H9 (cell line): ENCODE data around the gene CD58. TPM values are rescaled to one million over a fixed set of nuclear protein-coding genes. Genes with fewer than 3 reads are reported as not detected.

ENCODE experiments used
- DNase-seq: peaks from one replicate; pipeline ENCODE4 v3.0.0-alpha.2; 2017
- H2AFZ ChIP-seq: one replicate; pipeline ENCODE4 v1.6.1; 2013; ENCODE audit warnings: mild to moderate bottlenecking, low read length, control low read depth, moderate library complexity
- H2AK5ac ChIP-seq: 2 replicates; pipeline ENCODE4 v1.6.1; 2013; ENCODE audit warnings: low read length, control low read depth, mixed read lengths; ENCODE audit not compliant: insufficient read length
- H2BK120ac ChIP-seq: one replicate; pipeline ENCODE4 v1.6.1; 2013; ENCODE audit warnings: low read depth, mild to moderate bottlenecking, low read length, control low read depth, inconsistent platforms; ENCODE audit not compliant: poor library complexity, severe bottlenecking
- H2BK12ac ChIP-seq: 2 replicates; pipeline ENCODE4 v1.6.1; 2013; ENCODE audit warnings: low read length, control low read depth, mixed read lengths, low read depth; ENCODE audit not compliant: insufficient read length
- H2BK15ac ChIP-seq: 2 replicates; pipeline ENCODE4 v1.6.1; 2013; ENCODE audit warnings: low read depth, low read length, control low read depth
- H2BK20ac ChIP-seq: one replicate; pipeline ENCODE4 v1.6.1; 2013; ENCODE audit warnings: low read depth, mild to moderate bottlenecking, low read length, control low read depth, inconsistent platforms; ENCODE audit not compliant: poor library complexity, severe bottlenecking
- H2BK5ac ChIP-seq: 2 replicates; pipeline ENCODE4 v1.6.1; 2013; ENCODE audit warnings: low read length, control low read depth, mixed read lengths; ENCODE audit not compliant: insufficient read length
- H3K14ac ChIP-seq: 2 replicates; pipeline ENCODE4 v1.6.1; 2013; ENCODE audit warnings: low read length, control low read depth; ENCODE audit not compliant: insufficient read depth
- H3K18ac ChIP-seq: 2 replicates; pipeline ENCODE4 v1.6.1; 2013; ENCODE audit warnings: low read depth, mild to moderate bottlenecking, mixed read lengths, low read length, control low read depth; ENCODE audit not compliant: insufficient read length
- H3K23ac ChIP-seq: 2 replicates; pipeline ENCODE4 v1.6.1; 2013; ENCODE audit warnings: low read length, control low read depth, mixed read lengths, low read depth; ENCODE audit not compliant: insufficient read length
- H3K23me2 ChIP-seq: 2 replicates; pipeline ENCODE4 v1.6.1; 2013; ENCODE audit warnings: low read depth, mild to moderate bottlenecking, mixed read lengths, low read length, control low read depth; ENCODE audit not compliant: insufficient read length, poor library complexity, severe bottlenecking
- H3K27ac ChIP-seq: 2 replicates; pipeline ENCODE4 v1.5.1; 2013; ENCODE audit warnings: low read length, control low read depth, mixed read lengths, low read depth; ENCODE audit not compliant: insufficient read length
- H3K27me3 ChIP-seq: 2 replicates; pipeline ENCODE4 v1.6.1; 2013; ENCODE audit warnings: low read length, control low read depth, inconsistent platforms; ENCODE audit not compliant: insufficient read depth
- H3K4ac ChIP-seq: 2 replicates; pipeline ENCODE4 v1.6.1; 2013; ENCODE audit warnings: low read depth, mild to moderate bottlenecking, control low read depth, inconsistent platforms, low read length, moderate library complexity
- H3K4me1 ChIP-seq: 2 replicates; pipeline ENCODE4 v1.6.1; 2013; ENCODE audit warnings: low read length, control low read depth, inconsistent platforms; ENCODE audit not compliant: insufficient read depth
- H3K4me2 ChIP-seq: 2 replicates; pipeline ENCODE4 v1.6.1; 2013; ENCODE audit warnings: low read length, control low read depth, mixed read lengths; ENCODE audit not compliant: insufficient read length, insufficient read depth
- H3K56ac ChIP-seq: 2 replicates; pipeline ENCODE4 v1.6.1; 2013; ENCODE audit warnings: low read depth, mild to moderate bottlenecking, mixed read lengths, low read length, control low read depth; ENCODE audit not compliant: insufficient read length
- H3K79me1 ChIP-seq: 2 replicates; pipeline ENCODE4 v1.6.1; 2013; ENCODE audit warnings: low read depth, mild to moderate bottlenecking, moderate library complexity, low read length, control low read depth, inconsistent platforms; ENCODE audit not compliant: insufficient read depth, poor library complexity, severe bottlenecking
- H3K79me2 ChIP-seq: 2 replicates; pipeline ENCODE4 v1.6.1; 2013; ENCODE audit warnings: low read length, control low read depth, inconsistent platforms; ENCODE audit not compliant: insufficient read depth
- H3K9ac ChIP-seq: 2 replicates; pipeline ENCODE4 v1.6.1; 2013; ENCODE audit warnings: low read length, control low read depth, mixed read lengths; ENCODE audit not compliant: insufficient read length; ENCODE audit errors: extremely low read depth
- H3K9me3 ChIP-seq: one replicate; pipeline ENCODE4 v1.6.1; 2013; ENCODE audit warnings: low read depth, low read length, inconsistent platforms; ENCODE audit not compliant: control insufficient read depth
- H3T11ph ChIP-seq: one replicate; pipeline ENCODE4 v1.6.1; 2013; ENCODE audit warnings: mild to moderate bottlenecking, low read length, control low read depth, inconsistent platforms
- H4K20me1 ChIP-seq: one replicate; pipeline ENCODE4 v1.6.1; 2013; ENCODE audit not compliant: control insufficient read depth, insufficient read length, insufficient read depth
- H4K5ac ChIP-seq: 2 replicates; pipeline ENCODE4 v1.6.1; 2013; ENCODE audit warnings: low read depth, mild to moderate bottlenecking, mixed read lengths, low read length, control low read depth; ENCODE audit not compliant: insufficient read length
- H4K8ac ChIP-seq: replicated peaks from 2 replicates; pipeline ENCODE4 v1.6.1; 2013; ENCODE audit warnings: low read length, control low read depth, mixed read lengths, low read depth; ENCODE audit not compliant: insufficient read length
- H4K91ac ChIP-seq: 2 replicates; pipeline ENCODE4 v1.6.1; 2013; ENCODE audit warnings: low read depth, mild to moderate bottlenecking, moderate library complexity, mixed read lengths, low read length, control low read depth; ENCODE audit not compliant: insufficient read length
- H3K27ac Mint-ChIP-seq, 3 experiments: 2 replicates in 2 of 3; 3 replicates in 1 of 3; pipeline ENCODE4 v1.8.0; 2020 to 2021; ENCODE audit warnings: mixed read lengths in 3 of 3, mild to moderate bottlenecking in 1 of 3, moderate library complexity in 1 of 3
- H3K27me3 Mint-ChIP-seq: 2 replicates; pipeline ENCODE4 v1.8.0; 2021; ENCODE audit warnings: low read depth, mild to moderate bottlenecking, moderate library complexity, mixed read lengths
- H3K36me3 Mint-ChIP-seq, 3 experiments: 2 replicates in 2 of 3; 3 replicates in 1 of 3; pipeline ENCODE4 v1.8.0; 2020 to 2021; ENCODE audit warnings: low read depth in 3 of 3, mixed read lengths in 3 of 3; ENCODE audit not compliant: insufficient read depth in 1 of 3
- H3K4me1 Mint-ChIP-seq, 2 experiments: 2 replicates each; pipeline ENCODE4 v1.8.0; 2020; ENCODE audit warnings: mixed read lengths in 2 of 2
- H3K4me3 Mint-ChIP-seq, 2 experiments: 2 replicates in 1 of 2; 3 replicates in 1 of 2; pipeline ENCODE4 v1.8.0; 2020 to 2021; ENCODE audit warnings: mild to moderate bottlenecking in 2 of 2, mixed read lengths in 2 of 2, moderate library complexity in 1 of 2
- H3K9me3 Mint-ChIP-seq, 2 experiments: 2 replicates in 1 of 2; 3 replicates in 1 of 2; pipeline ENCODE4 v1.8.0; 2020; ENCODE audit warnings: mild to moderate bottlenecking in 2 of 2, mixed read lengths in 2 of 2, moderate library complexity in 1 of 2
- WGBS: extraction: QIAGEN DNeasy Blood & Tissue Kit; methylation state at CpG from one replicate; pipeline ENCODE4 v1.1.7; 2013; ENCODE audit warnings: missing lambda C conversion rate, low lambda C conversion rate, mixed read lengths; ENCODE audit not compliant: insufficient read length; ENCODE audit errors: extremely low coverage; 5-methylcytosine and 5-hydroxymethylcytosine counted together
- total RNA-seq: library from RNA; stranded (reverse); gene quantifications from 2 replicates; pipeline ENCODE4 v1.2.1, GENCODE V29; 2021
- TF ChIP-seq, protein P1 (sequence below): fragments of 200-600 bp; sonication (generic); conservative IDR thresholded peaks from 3 replicates; pipeline ENCODE4 v1.8.0; 2021; ENCODE audit warnings: antibody characterized with exemption, mild to moderate bottlenecking

CD58 gene
- total RNA-seq, 1 experiment from 2014 or later = 4.3 TPM

DNA sequence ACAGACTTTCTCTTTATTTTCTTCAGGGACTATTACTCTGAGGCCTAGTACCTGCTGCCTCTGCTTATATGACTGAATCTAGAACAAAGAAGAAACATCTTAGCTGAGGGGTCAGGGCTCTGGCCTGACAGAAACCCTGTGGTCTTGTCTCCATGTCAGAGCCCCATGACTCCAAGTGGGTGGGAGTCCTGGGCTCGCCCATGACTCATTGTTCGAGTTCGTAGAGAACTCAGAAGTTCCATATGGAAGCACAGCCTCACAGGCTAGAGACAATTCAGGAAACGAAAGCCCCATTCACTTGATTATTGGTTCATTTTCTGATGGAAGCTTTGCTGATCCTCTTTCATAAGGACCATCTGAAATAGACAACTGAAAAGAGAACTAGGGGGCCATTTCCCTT lies 73.2 kb downstream of the CD58 start:
- H4K91ac ChIP-seq = no peak overlapping the region
- H3K9me3 ChIP-seq = no peaks in the 10 kb centered on the region
- no peak overlapping the region for H2BK12ac ChIP-seq
- no peak overlapping the region for H2BK20ac ChIP-seq
- Mint-ChIP-seq H3K27me3 (peaks cover 2% of the 10 kb centered on the region; the same call in 1 of the 2 replicates), H3K36me3 (no peaks in the 10 kb centered on the region), H3K4me3 (no peak overlapping the region), H3K27ac (no peak overlapping the region), H3K4me1 (peaks cover 8 to 16% of the 10 kb centered on the region in 2 experiments; a peak in 3 of 4 replicates), H3K9me3 (no peaks in the 10 kb centered on the region)
- H3K56ac ChIP-seq = no peak overlapping the region
- no peak overlapping the region for H2BK15ac ChIP-seq
- no peak for DNase-seq
- no peak overlapping the region for H2AK5ac ChIP-seq
- no peaks in the 10 kb centered on the region for H3K79me1 ChIP-seq
- H3K4me1 ChIP-seq = no peaks in the 10 kb centered on the region
- no peak overlapping the region for H3K18ac ChIP-seq
- no peak overlapping the region for H3T11ph ChIP-seq
- H3K79me2 ChIP-seq = no peaks in the 10 kb centered on the region
- no peaks in the 10 kb centered on the region for H3K27me3 ChIP-seq
- no peak overlapping the region for H3K23ac ChIP-seq
- H3K14ac ChIP-seq = no peak overlapping the region
- TF ChIP-seq, protein P1, sequence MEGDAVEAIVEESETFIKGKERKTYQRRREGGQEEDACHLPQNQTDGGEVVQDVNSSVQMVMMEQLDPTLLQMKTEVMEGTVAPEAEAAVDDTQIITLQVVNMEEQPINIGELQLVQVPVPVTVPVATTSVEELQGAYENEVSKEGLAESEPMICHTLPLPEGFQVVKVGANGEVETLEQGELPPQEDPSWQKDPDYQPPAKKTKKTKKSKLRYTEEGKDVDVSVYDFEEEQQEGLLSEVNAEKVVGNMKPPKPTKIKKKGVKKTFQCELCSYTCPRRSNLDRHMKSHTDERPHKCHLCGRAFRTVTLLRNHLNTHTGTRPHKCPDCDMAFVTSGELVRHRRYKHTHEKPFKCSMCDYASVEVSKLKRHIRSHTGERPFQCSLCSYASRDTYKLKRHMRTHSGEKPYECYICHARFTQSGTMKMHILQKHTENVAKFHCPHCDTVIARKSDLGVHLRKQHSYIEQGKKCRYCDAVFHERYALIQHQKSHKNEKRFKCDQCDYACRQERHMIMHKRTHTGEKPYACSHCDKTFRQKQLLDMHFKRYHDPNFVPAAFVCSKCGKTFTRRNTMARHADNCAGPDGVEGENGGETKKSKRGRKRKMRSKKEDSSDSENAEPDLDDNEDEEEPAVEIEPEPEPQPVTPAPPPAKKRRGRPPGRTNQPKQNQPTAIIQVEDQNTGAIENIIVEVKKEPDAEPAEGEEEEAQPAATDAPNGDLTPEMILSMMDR = no peak
- no CpG with 5 or more reads among the region's 4 CpGs for WGBS
- no peaks in the 10 kb centered on the region for H4K20me1 ChIP-seq
- H3K4me2 ChIP-seq = no peak overlapping the region
- no peak overlapping the region for H4K8ac ChIP-seq
- no peak overlapping the region for H3K27ac ChIP-seq
- H3K9ac ChIP-seq = no peak overlapping the region
- H3K23me2 ChIP-seq = no peaks in the 10 kb centered on the region
- H4K5ac ChIP-seq = no peak overlapping the region
- no peak overlapping the region for H3K4ac ChIP-seq
- no peak overlapping the region for H2BK120ac ChIP-seq
- H2BK5ac ChIP-seq = no peak overlapping the region
- no peak overlapping the region for H2AFZ ChIP-seq
